ENCODE measurements around the gene DNASE1.
"Not testable (repeated sequence)": the region's sequence is repeated elsewhere in the genome, so short reads cannot be mapped to it uniquely, and the experiment has no call there.

Gene DNASE1

DNA sequence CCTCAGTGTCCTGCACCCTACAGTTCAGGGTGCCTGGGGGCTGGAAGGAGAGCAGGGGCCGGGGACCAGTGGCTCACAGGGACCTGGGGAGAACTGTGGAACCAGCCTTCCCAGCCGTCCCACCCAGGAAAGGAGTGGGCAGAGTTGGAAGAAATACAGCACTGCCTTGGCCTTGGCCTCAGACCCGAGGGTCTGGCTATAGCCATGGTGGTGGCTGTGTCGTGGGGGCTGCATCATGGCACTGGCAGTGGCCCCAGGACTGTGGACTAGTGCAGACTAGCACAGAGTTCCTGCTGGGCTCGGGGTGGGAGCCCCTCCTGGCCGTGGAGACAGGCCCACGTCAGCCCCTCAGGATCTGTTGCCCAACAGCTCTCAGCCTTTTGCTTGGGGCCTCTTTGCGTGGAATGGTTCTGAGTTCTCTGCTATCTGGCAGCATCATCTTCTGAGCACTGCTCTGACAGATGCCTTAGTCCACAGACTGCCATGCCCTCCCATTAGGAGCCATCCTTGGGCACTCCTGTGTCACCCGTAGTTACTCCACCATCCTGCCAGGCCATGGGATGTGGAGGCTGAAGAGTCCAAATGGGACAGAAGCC, 12.6 kb upstream of the DNASE1 start:
- no peak for DNase-seq

DNA sequence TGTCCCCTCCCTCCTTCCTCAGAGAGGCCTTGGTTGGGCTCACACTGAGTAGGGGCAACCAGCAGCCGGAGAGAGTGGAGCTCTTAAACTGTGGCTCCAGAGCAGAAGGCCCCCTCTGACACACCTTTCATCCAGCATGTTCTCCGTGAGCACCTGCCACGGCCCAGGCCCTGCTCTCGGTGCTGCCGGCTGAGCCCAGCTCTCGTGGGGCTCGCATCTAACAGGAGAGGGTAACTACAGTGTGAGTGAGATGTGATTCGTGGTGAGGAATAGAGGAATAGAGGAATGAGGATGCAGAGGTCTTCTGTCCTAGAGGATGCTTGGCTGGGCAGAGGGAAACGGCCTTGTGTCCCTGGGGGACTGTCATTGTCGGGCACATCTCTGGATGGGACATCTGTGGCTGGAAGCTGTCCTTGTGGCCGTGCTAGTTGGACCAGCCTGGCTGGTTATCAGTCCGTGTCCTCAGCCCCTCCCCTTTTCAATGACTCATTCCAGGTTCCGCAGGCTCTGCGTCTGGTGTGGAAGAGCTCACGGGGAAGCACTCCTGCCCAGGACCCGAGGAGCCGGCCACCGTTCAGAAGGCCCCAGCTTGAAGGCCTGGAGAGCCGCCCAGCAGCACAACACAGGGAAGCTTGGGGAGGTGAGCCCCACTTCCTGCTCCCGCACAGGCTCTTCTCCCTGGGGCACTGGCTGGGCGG, 11.9 kb upstream of the DNASE1 start:
- no peak for DNase-seq

DNA sequence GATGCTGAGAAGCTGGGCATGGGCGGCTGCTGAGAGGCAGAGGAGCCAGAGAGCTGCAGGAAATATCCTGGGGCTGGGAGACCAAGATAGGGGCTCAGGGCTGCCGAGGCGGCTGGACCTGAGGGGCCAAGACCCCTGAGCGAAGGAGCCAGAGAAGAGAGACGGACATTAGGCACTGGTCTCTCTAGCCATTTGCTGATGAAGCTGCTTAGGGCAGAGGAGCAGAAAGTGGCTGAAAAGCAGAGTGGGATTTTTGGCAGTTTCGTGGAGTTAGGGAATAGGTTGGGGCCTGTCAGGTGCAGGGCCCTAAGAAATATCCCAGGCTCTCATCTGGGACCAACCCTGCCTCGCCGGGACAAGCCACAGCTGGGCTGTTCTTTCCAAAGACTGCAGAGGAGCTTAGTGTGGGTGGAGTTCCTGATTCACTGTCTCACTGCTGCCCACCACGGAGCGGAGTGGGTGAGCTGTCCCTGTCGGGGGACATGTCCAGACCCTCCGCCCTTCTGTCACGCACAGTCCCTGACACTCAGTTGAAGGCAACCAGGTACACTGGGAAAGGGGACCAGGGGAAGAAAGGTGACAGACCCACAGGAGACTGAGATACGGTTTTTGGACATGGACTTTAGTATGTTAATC, 11.3 kb upstream of the DNASE1 start:
- no peak for DNase-seq

DNA sequence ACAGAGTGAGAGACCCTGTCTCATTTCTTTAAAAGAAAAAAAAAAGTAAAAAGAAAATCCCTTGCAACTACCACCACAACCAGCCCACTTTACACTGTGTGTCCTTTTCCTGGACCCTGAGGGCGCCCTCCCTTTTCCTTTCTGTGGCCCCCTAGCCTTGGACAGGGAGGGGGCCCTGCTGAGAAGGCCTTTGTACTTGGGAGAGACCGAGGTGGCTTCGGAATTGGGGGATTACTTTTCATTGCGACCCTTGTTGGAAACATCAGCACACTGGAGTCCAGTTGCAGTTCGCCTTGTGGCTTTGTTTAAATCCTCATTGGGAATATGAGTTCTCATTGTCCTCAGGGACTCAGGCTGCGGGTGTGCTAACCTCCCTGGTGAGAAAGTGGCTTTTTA, 9.4 kb upstream of the DNASE1 start:
- DNase-seq, result no peak

DNA sequence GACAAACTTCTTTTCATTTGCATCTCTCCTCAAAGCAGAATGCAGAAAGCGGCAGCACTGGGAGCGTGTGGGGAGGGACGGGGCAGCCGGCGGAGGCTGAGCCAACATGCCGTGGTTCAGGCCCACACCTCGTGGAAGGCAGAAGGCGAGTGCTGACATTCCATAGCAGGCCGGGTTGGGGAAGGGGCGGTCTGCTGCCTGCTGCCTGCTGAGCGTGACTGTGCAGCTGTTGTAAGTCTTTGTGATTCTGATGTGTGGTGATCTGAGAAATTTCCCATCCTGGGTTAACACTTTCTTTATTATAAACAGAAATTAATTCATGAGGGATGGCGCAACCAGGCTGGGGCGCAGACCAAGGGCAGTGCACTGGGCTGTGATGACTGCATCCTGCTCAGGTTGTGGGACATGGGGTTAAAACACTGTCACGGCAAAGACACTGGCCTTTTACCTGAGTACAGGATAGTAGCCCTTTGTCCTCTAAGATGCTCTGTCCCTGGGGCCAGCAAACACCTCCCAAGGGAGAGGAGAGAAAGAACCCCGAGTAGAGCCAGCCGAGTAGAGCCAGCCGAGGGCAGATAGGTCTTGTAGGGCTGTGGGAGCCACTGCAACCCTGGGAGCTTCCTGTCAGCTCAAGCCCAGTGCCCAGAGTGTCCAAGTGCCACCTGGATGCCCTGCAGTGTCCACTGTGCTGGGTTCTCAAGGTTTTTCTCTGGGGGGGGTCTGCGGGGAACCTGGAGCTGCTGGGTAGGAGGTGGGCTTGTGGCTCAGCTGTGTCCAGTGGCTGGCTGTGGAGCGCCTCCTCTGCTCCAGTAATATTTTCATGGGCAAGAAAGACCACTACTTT, 8.8 kb upstream of the DNASE1 start:
- DNase-seq, result no peak

DNA sequence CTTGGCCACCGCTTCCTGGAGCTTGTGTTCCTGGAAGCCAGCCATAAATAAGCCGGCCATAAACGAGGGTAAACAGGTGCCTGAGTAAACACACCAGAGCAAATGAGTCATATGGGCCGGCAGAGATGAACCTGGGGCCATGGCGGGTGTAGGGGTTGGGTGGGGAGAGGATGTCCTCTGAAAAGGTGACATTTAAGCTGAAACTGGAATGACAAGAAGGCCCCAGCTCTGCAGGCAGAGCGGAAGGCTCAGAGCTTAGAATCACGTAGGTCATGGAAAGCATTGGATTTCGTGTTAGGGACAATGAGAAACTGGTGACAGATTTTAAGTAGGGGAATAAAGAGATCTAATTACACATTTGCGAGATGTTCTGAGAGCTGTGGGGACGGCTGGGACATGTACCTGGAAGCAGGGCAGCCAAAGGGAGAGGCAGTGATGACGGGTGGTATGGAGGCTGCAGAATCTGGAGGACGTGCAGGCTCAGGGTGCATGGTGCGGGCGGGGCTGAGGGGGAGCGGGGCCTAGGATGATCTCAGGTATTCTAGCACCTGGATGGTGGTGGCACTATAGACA, 8.1 kb upstream of the DNASE1 start:
- peak; percentile 74 for DNase-seq

DNA sequence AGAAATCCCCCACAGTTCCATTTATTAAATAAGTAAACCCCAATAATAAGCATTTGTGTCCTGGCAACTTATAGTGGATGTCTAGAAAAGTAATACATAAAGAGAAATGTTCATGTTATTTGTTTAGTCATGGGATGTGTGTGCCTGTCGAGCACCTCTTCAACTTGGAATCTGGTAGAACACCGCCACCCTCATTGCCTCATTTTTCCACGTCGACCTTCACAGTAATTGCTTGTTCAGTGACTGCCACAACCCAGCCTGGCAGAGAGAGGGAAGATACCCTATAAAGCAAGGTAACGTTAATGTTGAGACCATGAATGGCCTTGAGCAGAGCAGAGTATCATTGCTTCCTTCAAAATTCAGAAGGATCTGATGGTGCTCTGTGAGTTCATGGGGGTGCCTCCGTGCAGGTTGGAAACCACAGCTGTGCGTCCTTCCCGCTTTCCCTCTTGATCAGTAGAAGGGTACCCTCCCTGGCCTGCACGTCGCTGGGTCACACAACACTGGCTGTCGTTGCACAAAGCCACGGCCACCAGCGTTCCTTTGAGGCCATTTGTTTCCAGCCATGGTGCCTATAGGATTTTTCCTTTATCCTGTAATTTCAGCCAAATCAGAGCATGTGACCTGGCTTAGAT, 3.7 kb upstream of the DNASE1 start:
- no peak for DNase-seq

DNA sequence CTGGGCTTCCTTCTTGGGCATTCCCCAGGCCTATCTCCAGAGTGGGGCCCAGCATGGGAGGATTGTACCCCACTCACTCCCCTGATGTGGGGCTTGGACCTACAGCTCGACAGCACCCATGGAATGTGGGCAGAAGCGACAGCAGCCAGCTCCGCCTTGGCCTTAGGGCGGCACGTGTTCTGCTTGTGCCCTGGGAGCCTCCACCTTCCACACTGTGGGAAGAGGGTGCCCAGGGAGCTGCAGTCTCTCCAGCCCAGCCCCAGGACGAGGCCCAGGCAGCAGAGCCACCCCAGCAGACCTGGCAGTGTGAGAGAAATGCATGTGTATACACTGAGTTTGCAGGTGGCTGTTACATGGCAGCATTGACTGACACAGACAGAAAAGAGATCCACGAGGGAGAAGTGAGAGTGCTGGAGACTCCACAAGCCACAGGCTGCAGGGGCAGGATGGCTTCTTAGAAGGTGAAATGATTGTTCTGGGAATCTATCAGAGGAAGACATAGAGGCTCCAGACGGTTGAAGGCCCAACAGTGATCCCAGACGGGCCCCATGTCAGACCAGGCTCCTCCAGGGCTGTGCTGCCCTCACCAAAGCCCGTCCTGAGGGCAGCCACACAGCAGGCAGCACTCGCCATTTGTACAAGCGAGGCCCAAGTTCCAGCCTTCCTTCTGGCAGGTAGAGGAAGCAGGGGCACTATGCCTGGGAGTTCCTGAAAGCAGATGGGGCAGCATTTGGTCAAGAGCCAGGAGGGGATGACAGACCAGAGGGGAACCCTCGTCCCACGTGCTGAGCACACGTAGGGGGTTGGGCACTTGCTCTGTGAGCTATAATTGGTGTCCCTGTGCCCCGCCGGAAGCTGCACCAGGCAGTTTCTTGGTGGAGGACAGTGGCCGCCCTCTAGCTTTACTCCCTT, 2.8 kb upstream of the DNASE1 start:
- DNase-seq, result no peak

DNA sequence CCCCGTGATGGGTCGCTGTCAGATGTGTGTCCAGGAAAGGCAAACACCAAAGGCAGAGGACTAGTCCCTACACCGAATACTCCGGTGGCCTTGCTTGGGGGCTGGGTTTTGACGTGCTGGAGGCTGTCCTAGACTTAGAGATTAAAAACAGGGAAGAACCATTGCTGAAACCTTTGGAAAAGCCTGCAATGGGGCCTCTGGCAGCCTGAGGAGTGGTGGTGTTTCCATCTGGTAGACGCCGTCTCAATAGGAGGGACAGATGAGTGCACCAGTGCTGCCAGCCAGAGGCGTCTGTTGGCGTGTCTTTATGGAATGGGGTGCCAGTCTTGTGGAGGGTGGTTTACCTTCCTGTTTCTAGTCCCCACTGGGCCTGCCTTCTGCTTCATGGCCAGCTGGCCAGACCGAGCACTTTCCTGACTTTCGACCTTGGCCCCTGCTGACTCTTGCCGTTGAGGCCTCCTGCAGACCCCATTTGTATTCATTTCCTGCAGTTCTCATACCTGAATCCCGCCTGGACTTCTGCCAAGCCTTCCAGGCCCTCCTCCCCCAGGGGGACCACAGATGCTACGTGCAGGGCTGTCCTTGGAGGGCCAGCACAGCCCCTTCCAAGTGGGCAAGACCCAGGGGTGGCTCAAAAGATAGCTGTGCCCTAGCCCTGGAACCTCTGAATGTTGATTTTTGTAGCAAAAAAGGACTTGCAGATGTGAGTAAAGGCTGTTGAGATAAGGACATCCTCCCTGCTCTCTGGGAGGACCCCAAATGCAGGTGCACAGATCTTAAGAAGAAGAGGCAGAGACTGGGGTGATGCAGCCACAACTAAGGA, 1.9 kb upstream of the DNASE1 start:
- no peak for DNase-seq

DNA sequence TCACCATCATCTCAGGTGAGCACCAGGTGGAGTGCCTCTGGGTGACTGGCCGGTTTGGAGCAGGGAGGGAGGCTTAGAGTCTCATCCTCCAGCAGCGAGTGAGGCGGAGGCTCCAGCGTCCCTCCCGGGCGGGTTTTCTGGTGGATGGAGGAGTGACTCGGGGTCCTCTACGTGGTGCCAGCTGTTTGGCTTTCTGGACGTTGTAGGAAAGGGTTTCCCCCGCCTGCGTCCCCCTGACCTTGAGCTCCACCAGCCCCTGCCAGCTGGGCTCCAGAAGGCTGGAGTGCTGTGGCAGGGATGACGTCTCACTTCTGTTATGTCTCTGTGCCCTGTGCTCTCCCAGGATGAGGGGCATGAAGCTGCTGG, 522 bp downstream of the DNASE1 start:
- no peak for DNase-seq

DNA sequence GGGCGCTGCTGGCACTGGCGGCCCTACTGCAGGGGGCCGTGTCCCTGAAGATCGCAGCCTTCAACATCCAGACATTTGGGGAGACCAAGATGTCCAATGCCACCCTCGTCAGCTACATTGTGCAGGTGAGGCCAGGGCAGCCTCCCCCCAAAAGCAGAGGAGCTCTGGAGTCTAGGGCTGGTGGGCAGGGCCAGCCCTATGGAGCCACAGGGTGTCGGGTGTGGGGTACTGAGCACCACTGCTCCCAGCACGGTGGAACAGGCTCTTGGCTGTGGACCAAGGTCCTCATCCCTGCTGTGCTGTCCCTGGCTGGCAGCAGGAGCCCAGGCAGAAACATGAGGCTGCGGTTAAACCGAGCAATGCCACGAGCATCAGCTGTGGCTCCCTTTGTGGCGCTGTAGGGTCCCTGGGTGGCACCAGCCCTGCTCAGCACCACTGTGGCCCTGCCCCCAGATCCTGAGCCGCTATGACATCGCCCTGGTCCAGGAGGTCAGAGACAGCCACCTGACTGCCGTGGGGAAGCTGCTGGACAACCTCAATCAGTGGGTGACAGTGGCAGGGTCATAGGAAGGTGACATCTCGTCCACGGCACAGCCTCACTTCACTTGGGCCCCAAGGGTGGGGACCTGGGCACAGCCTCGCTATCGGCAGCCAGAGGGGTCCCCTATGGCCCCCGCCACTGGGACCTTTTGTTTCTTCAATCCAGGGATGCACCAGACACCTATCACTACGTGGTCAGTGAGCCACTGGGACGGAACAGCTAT, 1.1 kb downstream of the DNASE1 start:
- no peak for DNase-seq

DNA sequence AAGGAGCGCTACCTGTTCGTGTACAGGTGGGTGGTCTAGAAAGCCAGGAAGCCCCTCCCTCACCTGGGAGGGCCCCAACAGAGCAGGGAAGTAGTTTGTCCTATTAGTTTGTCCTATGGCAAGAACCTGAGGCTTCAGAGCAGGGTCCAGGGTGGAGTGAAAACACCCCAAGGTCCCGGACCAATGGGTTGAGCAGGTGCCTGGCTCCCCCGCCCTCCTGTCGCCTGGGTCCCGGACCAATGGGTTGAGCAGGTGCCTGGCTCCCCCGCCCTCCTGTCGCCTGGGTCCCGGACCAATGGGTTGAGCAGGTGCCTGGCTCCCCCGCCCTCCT, 1.6 kb downstream of the DNASE1 start:
- not testable (repeated sequence) for DNase-seq

DNA sequence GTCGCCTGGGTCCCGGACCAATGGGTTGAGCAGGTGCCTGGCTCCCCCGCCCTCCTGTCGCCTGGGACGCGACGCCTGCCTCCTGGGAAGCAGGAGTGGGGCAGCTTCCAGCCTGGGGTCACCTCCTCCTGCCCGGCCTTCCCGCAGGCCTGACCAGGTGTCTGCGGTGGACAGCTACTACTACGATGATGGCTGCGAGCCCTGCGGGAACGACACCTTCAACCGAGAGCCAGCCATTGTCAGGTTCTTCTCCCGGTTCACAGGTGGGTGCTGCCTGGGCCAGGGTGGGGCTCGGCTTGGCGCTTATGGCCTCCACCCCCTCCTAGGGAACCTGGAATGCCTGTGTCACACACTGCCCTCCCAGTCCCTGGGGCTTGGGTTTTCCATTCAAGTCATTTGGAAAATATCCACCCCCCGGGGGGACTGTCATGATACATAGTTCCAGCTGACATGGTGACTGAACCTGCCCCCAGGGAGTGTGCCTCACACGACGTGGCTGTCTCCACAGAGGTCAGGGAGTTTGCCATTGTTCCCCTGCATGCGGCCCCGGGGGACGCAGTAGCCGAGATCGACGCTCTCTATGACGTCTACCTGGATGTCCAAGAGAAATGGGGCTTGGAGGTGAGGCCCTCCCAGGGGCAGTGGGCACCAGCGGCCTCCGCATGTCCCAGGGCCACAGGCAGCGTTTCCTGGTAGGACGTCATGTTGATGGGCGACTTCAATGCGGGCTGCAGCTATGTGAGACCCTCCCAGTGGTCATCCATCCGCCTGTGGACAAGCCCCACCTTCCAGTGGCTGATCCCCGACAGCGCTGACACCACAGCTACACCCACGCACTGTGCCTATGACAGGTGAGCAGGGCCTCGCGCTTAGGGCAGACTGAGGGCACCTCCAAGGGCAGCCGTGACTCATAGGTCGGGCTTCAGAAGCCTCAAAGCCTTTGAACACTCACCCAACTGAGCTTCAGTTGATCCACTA, 2.3 kb downstream of the DNASE1 start:
- DNase-seq, result no peak

DNA sequence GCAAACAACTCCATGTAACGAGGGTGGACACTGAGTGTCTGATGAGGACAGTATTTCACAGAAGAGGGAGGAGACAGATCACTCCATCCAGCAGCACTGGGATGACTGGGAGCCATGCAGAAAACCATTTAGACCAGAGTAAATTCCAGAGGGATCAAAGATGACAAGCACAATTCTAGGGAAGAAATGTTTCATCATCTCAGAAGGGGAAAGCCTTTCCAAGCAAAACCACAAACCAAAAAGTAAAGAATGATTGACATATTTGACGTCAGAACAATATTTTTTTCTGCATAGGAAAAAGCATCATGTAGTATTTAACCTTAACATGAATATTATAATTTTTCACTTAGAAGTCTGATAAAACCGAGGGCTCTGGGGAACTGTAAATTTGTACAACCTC, 4.8 kb downstream of the DNASE1 start:
- no peak for DNase-seq

DNA sequence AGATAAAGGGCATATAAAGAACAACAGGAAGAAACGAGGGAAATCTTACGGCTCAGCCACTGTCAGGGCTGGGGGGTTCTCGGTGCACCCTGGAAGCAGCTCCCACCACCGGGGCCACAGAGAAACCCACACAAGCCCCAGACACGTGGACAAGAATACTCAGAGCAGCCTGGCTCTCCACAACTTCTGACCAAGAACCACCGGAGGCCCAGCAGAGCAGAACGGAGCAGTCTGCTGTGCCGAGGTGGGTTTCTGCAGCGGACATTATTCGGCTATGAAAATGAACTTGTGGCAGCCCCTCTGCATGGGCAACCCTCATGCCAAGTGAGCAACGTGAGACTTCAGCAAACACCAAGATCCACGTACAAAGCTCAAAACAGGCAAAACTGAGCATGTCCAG, 6.8 kb downstream of the DNASE1 start:
- no peak for DNase-seq

DNA sequence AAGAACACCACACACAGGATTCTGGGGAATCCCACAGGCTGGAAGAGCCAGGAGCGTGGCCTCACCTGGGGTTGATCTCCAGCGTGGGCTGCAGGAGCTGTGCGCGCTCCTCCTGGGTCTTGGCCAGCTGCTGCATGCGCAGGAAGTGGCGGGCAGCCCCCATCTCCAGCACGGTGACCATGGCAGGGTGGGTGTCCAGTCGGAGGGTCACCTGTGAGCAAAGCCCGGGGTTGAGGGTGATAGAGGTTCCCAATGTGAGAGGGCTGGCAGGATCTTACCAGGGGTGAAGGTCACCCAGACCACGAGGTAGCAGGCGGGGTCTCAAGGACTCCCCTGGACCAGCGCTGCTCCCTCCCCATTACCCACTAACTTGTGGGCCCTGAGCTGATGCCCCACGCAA, 7.4 kb downstream of the DNASE1 start:
- DNase-seq, result no peak

DNA sequence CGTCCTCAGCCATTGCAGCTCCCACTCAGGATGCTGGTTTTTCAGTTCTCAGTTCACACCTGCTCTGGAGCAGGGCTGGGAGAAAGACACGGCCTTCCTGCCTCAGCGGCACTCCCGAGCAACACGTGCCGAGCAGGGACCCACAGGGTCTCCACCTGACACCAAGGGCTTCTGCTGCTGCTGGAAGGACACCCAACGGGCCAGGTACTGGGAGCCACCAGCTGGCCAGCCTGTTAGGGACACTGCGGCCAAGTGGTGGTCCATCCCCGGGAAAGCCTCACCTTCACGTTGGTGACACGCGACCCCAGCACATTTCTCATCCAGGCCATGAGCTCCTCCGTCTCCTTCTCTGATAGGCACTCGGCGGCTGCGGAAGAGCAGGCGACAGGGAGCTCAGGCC, 8.1 kb downstream of the DNASE1 start:
- DNase-seq, result no peak

DNA sequence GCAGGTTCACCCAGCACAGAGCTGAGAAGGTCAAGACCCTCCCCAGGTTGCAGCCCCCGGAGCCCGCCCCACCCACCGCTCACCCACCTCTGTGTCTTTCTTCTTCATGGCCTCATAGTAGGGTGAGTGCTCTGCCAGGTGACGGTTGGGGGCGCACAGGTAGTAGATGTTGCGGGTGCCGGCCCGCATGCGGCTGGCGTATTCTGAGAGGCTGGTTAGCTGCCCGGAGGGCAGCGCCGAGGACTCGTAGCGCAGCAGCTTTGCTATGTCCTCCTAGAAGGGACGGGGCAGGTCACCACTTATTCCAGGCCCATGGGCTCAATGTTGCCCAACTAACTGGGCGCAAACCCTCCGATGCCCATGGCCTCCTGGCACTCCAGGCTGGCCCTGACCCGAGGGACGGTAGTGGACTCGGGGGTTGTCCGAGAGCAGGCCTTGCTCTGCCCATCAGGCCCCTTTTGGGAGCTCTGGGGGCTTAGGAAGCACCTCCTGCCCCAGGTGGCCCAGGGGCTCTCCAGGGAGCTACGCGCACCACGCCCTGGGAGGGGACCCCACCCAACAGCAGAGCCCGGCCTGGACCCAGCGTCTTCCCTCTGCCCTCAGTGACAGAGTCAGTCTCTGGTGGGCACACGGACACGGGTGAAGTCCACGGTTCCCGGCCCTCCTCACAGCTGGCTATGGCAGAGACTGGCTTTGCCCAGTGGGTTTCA, 9.9 kb downstream of the DNASE1 start:
- no peak for DNase-seq

Data from NCI-H748 treated with DMSO at 0.1 percent for 48 hours (cell line).